ENCODE results near the gene ARHGAP6.

GRCh38 chrX:11427453-11428071 lies 238.2 kb downstream of the ARHGAP6 start:
- peak; percentile 51 for TF ChIP-seq TBP (optimal IDR thresholded peaks at IDR 0.05; ENCODE audit: low read depth, low read length)
- TF ChIP-seq SP1 (CRISPR knock-in tag; IDR thresholded peaks at IDR 0.05) = no peak; the same call in 1 of the 2 replicates
- TF ChIP-seq, protein P1, sequence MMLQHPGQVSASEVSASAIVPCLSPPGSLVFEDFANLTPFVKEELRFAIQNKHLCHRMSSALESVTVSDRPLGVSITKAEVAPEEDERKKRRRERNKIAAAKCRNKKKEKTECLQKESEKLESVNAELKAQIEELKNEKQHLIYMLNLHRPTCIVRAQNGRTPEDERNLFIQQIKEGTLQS (IDR thresholded peaks at IDR 0.05) = 0 out of 2 replicates have a peak, but pooled peaks have one; percentile 8
- TF ChIP-seq, protein P1 (CRISPR knock-in tag; conservative IDR thresholded peaks at IDR 0.05) = no peak
- TF ChIP-seq, protein P2, sequence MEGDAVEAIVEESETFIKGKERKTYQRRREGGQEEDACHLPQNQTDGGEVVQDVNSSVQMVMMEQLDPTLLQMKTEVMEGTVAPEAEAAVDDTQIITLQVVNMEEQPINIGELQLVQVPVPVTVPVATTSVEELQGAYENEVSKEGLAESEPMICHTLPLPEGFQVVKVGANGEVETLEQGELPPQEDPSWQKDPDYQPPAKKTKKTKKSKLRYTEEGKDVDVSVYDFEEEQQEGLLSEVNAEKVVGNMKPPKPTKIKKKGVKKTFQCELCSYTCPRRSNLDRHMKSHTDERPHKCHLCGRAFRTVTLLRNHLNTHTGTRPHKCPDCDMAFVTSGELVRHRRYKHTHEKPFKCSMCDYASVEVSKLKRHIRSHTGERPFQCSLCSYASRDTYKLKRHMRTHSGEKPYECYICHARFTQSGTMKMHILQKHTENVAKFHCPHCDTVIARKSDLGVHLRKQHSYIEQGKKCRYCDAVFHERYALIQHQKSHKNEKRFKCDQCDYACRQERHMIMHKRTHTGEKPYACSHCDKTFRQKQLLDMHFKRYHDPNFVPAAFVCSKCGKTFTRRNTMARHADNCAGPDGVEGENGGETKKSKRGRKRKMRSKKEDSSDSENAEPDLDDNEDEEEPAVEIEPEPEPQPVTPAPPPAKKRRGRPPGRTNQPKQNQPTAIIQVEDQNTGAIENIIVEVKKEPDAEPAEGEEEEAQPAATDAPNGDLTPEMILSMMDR (IDR thresholded peaks at IDR 0.05 in 2 of 3, conservative IDR thresholded peaks at IDR 0.05 in 1 of 3; ENCODE audit: insufficient read depth in 2 of 3, low read depth in 1 of 3, low read length in 3 of 3) = peak; percentile 62 to 76 (median 75)
- no peak for TF ChIP-seq POLR3G (IDR thresholded peaks at IDR 0.05; ENCODE audit: extremely low read depth, insufficient read length, insufficient replicate concordance)
- TF ChIP-seq HDAC6 (IDR thresholded peaks at IDR 0.05; ENCODE audit: low read depth, low read length) = no peak
